KMS-11 (cell line): ENCODE data around the gene YIPF3.
A peak's percentile ranks its signal among the peaks of the same experiment; 100 is the strongest.

Experiments
- H2AFZ ChIP-seq: fragments of 200-600 bp; sonication (generic); 2 replicates; pipeline ENCODE4 v1.6.1; 2016; ENCODE audit warnings: antibody characterized with exemption, mixed run types, low read depth
- H3K27ac ChIP-seq: fragments of 200-600 bp; sonication (generic); 2 replicates; pipeline ENCODE4 v1.6.1; 2016; ENCODE audit warnings: mild to moderate bottlenecking, mixed run types
- H3K27me3 ChIP-seq: fragments of 200-600 bp; sonication (generic); 2 replicates; pipeline ENCODE4 v1.6.1; 2017; ENCODE audit warnings: mild to moderate bottlenecking, low read depth, mixed run types, moderate library complexity; ENCODE audit not compliant: insufficient read depth
- H3K36me3 ChIP-seq: fragments of 200-600 bp; sonication (generic); 2 replicates; pipeline ENCODE4 v1.6.1; 2017; ENCODE audit warnings: mild to moderate bottlenecking, mixed run types; ENCODE audit not compliant: insufficient read depth
- H3K4me1 ChIP-seq: fragments of 200-600 bp; sonication (generic); 2 replicates; pipeline ENCODE4 v1.6.1; 2016; ENCODE audit warnings: mild to moderate bottlenecking, low read depth, mixed run types; ENCODE audit not compliant: poor library complexity, severe bottlenecking
- H3K4me2 ChIP-seq: fragments of 200-600 bp; sonication (generic); 2 replicates; pipeline ENCODE4 v1.7.0; 2016; ENCODE audit warnings: mild to moderate bottlenecking, mixed run types
- H3K4me3 ChIP-seq: fragments of 200-600 bp; sonication (generic); IDR thresholded peaks from 2 replicates; pipeline ENCODE4 v1.6.1; 2017; ENCODE audit warnings: low read depth, low read length, mixed read lengths; ENCODE audit not compliant: insufficient read depth
- H3K79me2 ChIP-seq: fragments of 200-600 bp; sonication (generic); 2 replicates; pipeline ENCODE4 v1.6.1; 2016; ENCODE audit warnings: low read depth, mixed run types; ENCODE audit not compliant: insufficient read depth
- H3K9ac ChIP-seq: fragments of 200-600 bp; sonication (generic); 2 replicates; pipeline ENCODE4 v1.6.1; 2016; ENCODE audit warnings: mild to moderate bottlenecking, mixed run types
- H4K20me1 ChIP-seq: fragments of 200-600 bp; sonication (generic); 2 replicates; pipeline ENCODE4 v1.6.1; 2016; ENCODE audit warnings: mild to moderate bottlenecking, mixed run types; ENCODE audit not compliant: insufficient read depth
- TF ChIP-seq, protein P1 (sequence below): fragments of 200-600 bp; sonication (generic); conservative IDR thresholded peaks from 2 replicates; pipeline ENCODE4 v1.6.1; 2017; ENCODE audit warnings: low read depth, mild to moderate bottlenecking, antibody characterized with exemption, low read length, moderate library complexity, mixed read lengths

Gene YIPF3

DNA sequence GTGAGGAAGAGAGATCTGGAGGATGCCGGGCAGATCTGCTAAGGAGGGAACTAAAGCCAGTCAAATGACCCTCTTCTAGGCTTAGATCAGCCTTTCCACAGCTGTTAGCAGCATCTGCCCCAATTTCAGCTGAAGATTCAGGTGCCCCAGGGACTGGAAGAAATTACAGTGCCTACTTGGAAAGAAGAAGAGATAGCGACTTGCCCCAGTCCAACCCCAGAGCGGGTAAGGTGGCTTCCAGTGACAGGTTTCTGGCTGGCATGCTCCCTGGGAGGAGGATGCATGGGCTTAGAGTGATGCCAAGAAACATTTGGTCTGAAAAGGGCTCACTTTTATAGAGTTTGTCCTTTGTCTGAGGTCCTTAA lies 38.7 kb downstream of the YIPF3 start:
- H3K79me2 ChIP-seq, result peaks cover 11% of the 10 kb centered on the region
- H2AFZ ChIP-seq, result peak overlapping the region; percentile 94; the same call in 1 of the 2 replicates
- H3K36me3 ChIP-seq, result no peaks in the 10 kb centered on the region
- peak overlapping the region; percentile 82 for H3K9ac ChIP-seq
- H3K4me2 ChIP-seq, result peak overlapping the region; percentile 86
- H4K20me1 ChIP-seq, result no peaks in the 10 kb centered on the region
- peak overlapping the region; percentile 43 for H3K27ac ChIP-seq
- H3K4me3 ChIP-seq, result no peak overlapping the region
- peaks cover 26% of the 10 kb centered on the region for H3K4me1 ChIP-seq
- H3K27me3 ChIP-seq, result no peaks in the 10 kb centered on the region
- TF ChIP-seq, protein P1, sequence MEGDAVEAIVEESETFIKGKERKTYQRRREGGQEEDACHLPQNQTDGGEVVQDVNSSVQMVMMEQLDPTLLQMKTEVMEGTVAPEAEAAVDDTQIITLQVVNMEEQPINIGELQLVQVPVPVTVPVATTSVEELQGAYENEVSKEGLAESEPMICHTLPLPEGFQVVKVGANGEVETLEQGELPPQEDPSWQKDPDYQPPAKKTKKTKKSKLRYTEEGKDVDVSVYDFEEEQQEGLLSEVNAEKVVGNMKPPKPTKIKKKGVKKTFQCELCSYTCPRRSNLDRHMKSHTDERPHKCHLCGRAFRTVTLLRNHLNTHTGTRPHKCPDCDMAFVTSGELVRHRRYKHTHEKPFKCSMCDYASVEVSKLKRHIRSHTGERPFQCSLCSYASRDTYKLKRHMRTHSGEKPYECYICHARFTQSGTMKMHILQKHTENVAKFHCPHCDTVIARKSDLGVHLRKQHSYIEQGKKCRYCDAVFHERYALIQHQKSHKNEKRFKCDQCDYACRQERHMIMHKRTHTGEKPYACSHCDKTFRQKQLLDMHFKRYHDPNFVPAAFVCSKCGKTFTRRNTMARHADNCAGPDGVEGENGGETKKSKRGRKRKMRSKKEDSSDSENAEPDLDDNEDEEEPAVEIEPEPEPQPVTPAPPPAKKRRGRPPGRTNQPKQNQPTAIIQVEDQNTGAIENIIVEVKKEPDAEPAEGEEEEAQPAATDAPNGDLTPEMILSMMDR, result no peak

DNA sequence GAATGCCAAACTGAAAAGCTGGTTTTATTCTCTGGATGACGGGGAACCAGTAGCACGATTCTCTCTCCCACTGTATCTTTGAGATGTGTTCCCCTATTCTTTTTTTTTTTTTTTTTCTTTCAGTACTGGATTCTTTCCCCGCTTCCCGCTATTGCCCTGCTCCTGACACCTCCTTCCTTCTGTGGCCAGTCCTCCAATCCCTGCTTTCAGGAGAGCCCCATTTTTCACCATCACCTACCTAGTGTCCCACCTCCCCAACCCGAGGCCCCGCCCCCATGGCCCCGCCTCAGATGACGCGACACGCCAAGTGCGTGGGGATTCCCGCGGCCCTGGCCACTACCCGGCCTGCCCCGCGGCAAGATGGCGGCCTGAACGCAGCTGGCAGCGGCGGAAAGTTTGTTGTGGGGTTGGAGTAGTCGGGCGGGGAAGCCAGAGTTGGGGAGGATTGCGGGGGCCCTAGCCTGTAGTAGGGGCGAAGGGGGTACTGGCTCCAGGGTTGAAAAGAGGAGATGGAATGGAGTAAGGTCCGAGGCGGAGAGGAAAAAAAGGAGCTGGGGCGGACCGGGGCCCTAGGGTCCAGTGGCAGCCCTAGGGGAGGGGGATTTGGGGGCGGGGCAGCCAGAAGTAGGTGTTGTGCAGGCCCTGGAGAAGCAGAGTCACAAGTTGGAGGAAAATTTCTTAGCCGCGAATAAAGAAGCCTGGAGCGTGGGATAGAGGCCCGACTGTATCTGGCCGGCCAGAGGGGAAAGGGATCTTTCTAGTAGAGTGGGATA lies 39.3 kb downstream of the YIPF3 start, which contains the start of gene TJAP1:
Gene TJAP1, plus strand, starts transcription at position 336 of the 773 bp plus-strand sequence. CDS start 21,432 bp downstream, outside the sequence.
- H3K79me2 ChIP-seq, result peaks cover 11% of the 10 kb centered on the region
- no peaks in the 10 kb centered on the region for H4K20me1 ChIP-seq
- peak within 1 kb of the TSS; percentile 86 for H3K4me2 ChIP-seq
- peaks cover 26% of the 10 kb centered on the region for H3K4me1 ChIP-seq
- no peaks in the 10 kb centered on the region for H3K27me3 ChIP-seq
- H2AFZ ChIP-seq, result peak within 1 kb of the TSS; percentile 94
- no peaks in the 10 kb centered on the region for H3K36me3 ChIP-seq
- peak within 1 kb of the TSS; percentile 82 for H3K9ac ChIP-seq
- H3K4me3 ChIP-seq, result no peak within 1 kb of the TSS
- TF ChIP-seq, protein P1, result no peak
- H3K27ac ChIP-seq, result peak within 1 kb of the TSS; percentile 43

DNA sequence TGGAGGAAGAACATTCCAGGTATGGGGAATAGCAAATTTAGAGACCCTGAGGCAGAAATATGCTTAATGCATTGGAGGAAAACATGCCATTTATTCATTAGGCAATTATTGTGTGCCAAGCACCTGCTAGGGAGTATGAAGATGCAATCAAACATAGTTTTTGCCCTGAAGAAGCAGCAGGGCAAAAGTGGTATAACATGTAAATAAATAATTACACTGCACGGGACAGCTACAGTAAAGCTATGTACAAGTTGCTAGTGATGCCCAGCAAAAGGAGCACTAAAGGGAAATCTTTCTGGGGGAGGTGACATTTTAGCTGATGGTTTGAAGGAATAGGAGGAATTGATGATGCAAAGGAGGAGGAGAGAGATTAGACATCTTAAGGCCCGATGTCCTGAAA lies 40.0 kb downstream of the YIPF3 start:
- Histone ChIP-seq H3K4me1 (peaks cover 26% of the 10 kb centered on the region), H3K36me3 (no peaks in the 10 kb centered on the region), H3K9ac (0 out of 2 replicates have a peak overlapping the region, but pooled peaks have one; percentile 82), H4K20me1 (no peaks in the 10 kb centered on the region), H2AFZ (peak overlapping the region; percentile 94), H3K27me3 (no peaks in the 10 kb centered on the region), H3K27ac (no peak overlapping the region; the same call in 1 of the 2 replicates), H3K79me2 (peaks cover 11% of the 10 kb centered on the region), H3K4me3 (no peak overlapping the region), H3K4me2 (peak overlapping the region; percentile 86)
- TF ChIP-seq, protein P1, result no peak

DNA sequence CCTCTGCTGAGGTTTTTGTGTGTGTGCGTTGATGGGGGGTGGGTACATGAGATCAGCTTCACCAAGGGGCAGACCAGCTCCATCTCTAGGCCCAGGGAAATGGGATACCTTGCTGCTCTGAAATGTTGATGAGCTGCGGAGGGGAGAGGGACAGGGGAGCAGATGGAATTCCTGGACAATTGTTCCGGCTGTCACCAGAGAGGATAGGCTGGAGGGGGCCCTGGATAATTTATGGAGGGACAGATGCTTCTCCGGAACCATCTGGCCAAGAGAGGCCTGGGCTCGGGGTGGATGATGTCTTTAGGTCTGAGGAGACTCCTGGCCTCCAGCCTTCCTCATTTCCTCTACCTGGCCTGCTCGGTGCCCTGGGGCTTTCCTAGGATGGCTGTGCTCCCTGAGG lies 41.2 kb downstream of the YIPF3 start:
- Histone ChIP-seq H3K27me3 (no peaks in the 10 kb centered on the region), H3K4me1 (peaks cover 18% of the 10 kb centered on the region), H2AFZ (no peak overlapping the region), H3K4me2 (no peak overlapping the region), H3K36me3 (no peaks in the 10 kb centered on the region), H3K4me3 (no peak overlapping the region), H3K9ac (no peak overlapping the region), H3K27ac (no peak overlapping the region), H3K79me2 (peaks cover 11% of the 10 kb centered on the region), H4K20me1 (no peaks in the 10 kb centered on the region)
- TF ChIP-seq, protein P1, result no peak
